SKM-1 (cell line): ENCODE results near the gene RHBDD2.
"Not testable (repeated sequence)": the region's sequence is repeated elsewhere in the genome, so short reads cannot be mapped to it uniquely, and the experiment has no call there.

Experiments
- DNase-seq: peaks from one replicate; lab custom pipeline; 2025; ENCODE audit not compliant: unreplicated experiment; lab: John Stamatoyannopoulos, UW

The RHBDD2 gene

DNA sequence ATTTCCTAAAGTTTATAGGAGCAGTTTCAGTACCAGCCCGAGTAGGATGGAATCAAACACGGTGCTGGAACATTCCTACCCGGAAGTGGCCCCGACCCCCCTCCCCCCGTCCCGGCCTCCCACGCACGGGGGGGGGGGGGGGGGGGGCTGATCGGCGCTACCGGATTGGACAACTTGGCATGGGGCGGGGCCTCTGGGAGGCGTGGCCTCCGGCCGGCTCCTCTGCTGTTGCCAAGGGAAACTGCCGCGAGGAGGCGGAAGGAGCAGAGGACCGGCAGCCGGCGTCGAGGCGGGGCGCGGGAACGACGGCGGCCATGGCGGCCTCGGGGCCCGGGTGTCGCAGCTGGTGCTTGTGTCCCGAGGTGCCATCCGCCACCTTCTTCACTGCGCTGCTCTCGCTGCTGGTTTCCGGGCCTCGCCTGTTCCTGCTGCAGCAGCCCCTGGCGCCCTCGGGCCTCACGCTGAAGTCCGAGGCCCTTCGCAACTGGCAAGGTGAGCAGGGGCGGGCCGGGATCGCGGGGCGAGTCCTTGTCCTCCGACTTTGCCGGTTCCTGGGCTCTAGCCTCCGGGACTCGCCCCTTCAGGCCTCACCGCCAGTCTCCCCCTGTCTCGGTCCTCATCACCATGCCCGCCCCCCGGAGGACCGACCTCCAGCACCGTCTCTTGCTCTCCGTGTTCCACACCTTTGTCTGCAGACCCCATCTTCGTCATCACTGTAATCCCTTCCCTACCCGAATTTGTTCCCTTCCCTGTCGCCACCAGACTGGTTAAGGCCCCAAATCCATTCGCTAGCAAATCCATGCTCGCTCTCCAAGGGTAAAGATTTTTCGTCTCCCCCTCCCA lies at the start of gene RHBDD2:
Gene RHBDD2, plus strand, starts transcription at position 266 of the 843 bp plus-strand sequence. Its CDS starts 49 bp downstream, at position 315.
- peak; percentile 87 for DNase-seq

DNA sequence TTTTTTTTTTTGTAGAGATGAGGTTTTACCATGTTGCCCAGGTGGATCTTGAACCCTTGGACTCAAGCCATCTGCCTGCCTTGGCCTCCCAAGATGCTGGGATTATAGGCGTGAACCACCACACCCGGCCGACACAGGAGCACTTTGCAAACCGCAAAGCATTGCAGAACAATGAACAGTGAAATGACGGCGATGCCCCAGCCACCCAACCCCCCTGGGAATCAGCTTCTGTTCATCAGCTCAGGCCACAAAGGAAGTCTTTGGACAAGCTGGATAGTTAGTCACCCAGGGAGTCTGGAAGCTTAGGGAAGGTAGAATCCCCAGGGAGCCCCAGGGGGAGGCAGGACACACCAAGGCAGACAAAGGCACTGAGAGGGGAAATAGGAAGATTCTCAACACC lies 49.2 kb upstream of the RHBDD2 start:
- DNase-seq = not testable (repeated sequence)

DNA sequence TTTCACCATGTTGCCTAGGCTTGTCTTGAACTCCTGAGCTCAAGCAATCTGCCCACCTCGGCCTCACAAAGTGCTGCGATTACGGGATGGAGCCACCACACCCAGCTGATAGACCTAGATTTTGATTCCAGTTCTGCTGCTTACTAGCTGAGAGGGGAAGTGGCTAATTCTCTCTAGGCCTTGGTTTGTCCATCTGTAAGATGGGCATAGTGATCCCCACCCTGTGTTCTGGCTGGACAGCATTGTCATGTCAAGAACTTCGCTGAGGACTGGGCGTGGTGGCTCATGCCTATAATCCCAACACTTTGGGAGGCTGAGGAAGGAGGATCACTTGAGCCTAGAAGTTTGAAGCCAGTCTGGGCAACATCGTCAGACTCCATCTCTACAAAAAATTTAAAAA lies 47.9 kb upstream of the RHBDD2 start:
- DNase-seq = no peak

GRCh38 chr7:75833662-75834061 lies 45.2 kb upstream of the RHBDD2 start:
- not testable (repeated sequence) for DNase-seq

- DNase-seq = no peak
Observed at GRCh38 chr7:75835688-75836285, 43.0 kb upstream of the RHBDD2 start.

GRCh38 chr7:75836798-75837197 lies 42.0 kb upstream of the RHBDD2 start:
- no peak for DNase-seq

DNA sequence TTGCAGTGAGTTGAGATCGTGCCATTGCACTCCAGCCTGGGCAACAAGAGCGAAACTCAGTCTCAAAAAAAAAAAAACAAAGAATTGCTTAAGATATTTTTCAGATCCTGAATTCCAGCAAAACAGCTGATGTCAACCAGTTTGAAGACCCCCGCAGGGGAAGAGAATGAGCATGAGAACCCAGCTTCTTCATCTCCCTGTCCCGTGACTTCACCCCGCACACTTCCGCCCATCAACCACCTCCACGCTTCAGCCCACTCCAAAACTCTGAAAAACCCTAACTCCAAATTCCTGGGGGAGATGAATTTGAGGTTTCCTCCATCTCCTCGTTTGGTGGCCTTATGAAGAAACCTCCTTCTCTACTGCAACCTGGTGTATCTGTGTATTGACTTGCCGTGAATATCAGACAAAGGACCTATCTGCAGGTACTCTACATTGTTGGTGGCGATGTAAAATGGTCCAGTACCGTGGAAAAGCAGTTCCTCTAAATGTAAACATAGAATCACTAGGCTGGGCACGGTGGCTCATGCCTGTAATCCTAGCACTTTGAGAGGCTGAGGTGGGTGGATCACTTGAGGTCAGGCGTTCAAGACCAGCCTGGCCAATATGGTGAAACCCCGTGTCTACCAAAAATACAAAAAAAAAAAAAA lies 40.4 kb upstream of the RHBDD2 start:
- not testable (repeated sequence) for DNase-seq

- DNase-seq = no peak
Observed at GRCh38 chr7:75840029-75840428, 38.8 kb upstream of the RHBDD2 start.

- DNase-seq = peak; percentile 14
Observed at GRCh38 chr7:75842836-75843446, 35.9 kb upstream of the RHBDD2 start.

DNA sequence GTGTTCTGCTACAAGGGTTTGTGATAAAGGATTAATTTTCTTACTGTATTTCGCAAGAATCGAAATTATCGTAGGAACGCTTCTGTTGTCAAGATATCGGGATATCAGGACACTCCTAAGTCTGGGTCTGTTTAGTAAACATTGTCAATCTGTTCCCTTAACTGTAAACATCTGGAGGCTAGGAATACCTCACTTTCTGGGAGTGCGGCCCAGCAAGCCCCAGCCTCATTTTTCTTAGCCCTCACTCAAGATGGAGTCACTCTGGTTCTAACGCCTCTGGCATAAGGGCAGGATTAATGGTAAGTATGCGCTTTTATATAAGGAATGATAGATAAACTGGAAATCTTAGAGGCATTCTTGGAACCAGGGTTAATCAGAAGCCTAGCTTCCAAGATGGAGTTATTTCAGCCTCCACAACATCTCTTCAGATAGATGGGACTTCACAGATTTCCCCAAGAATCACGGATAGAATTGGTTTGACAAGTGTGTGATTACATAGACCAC lies 35.2 kb upstream of the RHBDD2 start:
- no peak for DNase-seq

DNA sequence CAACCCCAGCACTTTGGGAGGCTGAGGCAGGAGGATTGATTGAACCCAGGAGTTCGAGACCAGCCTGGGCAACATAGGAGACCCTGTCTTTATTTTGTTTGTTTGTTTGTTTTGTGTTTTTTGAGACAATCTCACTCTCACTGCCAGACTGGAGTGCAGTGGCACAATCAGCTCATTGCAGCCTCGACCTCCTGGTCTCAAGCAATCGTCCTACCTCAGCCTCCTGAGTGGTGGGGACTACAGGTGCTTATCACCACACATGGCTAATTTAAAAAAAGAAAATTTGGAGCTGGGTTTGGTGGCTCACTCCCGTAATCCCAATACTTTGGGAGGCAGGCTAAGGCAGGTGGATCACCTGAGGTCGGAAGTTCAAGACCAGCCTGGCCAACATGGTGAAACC lies 34.7 kb upstream of the RHBDD2 start:
- DNase-seq = no peak

DNA sequence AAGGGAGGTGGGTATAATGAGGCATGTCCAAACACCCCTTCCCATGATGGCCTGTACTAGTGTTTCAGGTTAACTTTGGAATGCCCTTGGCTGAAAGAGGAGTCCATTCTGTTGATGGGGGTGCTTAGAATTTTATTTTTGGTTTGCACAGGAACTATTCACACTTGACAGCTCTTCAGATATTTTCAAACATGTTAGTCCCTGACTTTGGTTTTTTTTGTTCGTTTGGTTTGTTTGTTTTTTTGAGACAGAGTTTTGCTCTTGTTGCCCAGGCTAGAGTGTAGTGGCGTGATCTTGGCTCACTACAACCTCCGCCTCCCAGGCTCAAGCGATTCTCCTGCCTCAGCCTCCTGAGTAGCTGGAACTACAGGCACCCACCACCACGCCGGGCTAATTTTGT lies 33.7 kb upstream of the RHBDD2 start:
- DNase-seq = not testable (repeated sequence)

DNA sequence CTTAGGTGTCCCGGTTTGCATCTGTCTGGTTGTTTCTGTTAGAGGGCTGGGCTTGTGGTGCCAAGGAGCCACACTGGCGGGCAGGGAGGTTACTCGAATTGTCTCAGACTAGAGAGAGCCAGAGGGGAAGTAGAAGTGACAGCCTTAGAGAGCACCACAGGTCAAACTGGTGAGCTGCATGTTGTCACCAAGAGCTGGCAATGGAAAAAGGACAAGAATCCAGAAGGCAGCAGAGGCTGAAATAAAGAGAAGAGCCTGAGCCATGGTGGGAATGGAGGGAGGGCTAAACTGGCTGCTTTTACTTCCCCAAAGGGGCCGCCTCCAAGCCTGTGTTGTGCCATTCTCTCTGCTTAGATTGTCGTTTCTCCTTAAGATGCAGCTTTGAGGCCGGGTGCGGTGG lies 31.1 kb upstream of the RHBDD2 start:
- DNase-seq = peak; percentile 25

DNA sequence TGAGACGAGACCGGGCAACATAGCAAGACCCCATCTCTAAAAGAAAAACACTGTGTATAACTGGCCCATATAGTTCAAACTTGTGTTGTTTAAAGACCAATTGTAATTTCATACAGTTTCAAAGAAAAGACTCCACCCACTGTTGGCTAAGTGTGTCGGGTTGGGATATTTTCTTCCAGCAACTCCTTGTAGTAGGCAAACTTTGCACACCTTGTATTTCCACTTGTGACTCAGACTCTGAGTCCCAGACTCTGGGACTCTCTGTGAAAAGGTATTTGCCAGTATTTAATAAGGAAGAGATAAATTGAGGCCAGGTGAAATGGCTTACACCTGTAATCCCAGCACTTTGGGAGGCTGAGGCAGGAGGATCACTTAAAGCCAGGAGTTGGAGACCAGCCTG lies 29.3 kb upstream of the RHBDD2 start:
- DNase-seq = no peak

DNA sequence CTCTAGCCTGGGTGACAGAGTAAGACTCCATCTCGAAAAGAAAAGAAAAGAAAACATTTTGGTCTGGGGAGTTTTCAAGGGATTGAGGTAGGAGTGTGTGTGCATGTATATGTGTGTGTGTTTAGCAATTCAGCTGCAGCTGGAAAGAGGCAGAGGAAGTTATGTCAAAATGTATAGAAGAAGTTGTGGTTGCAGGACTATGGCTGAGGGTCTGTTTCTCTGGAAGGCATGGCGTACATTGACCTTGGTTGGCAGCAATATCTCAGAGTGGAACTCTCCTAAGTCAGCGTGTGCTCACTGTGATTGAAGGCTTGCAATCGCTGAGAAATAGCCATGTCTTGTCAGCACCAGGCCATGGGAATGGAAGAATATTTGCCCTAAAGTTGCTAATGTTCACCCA lies 28.6 kb upstream of the RHBDD2 start:
- peak; percentile 94 for DNase-seq

GRCh38 chr7:75854233-75854632 lies 24.6 kb upstream of the RHBDD2 start:
- peak; percentile 29 for DNase-seq

- not testable (repeated sequence) for DNase-seq
Observed at GRCh38 chr7:75854813-75855345, 24.0 kb upstream of the RHBDD2 start.

GRCh38 chr7:75856536-75856935 lies 22.3 kb upstream of the RHBDD2 start:
- peak; percentile 88 for DNase-seq

- no peak for DNase-seq
Observed at GRCh38 chr7:75858410-75858809, 20.4 kb upstream of the RHBDD2 start.

- no peak for DNase-seq
Observed at GRCh38 chr7:75861636-75862035, 17.2 kb upstream of the RHBDD2 start.

DNA sequence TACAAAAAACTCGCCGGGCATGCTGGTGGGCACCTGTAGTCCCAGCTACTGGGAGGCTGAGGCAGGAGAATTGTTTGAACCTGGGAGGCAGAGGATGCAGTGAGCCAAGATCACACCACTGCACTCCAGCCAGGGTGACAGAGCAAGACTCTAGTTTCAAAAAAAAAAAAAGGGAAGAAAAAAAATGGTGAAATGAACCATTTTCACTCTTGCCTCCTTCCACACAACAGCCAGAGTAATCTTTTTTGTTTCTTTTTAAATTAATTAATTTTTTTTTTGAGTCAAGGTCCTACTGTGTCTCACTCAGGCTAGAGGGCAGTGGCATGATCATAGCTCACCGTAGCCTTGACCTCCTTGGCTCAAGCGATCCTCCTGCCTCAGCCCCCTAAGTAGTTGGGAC lies 14.6 kb upstream of the RHBDD2 start:
- DNase-seq = not testable (repeated sequence)
